Neural progenitor cell (in vitro differentiated cells): ENCODE results near the gene AGT.

ENCODE experiments used
- EZH2 ChIP-seq: fragments of 200-600 bp; sonication (generic); IDR thresholded peaks from 2 replicates; pipeline ENCODE4 v1.6.1; 2017; ENCODE audit warnings: antibody characterized with exemption, mild to moderate bottlenecking, moderate library complexity
- TF ChIP-seq, protein P1 (sequence below): fragments of 200-600 bp; sonication (generic); IDR thresholded peaks from 2 replicates; pipeline ENCODE4 v1.5.1; 2017; ENCODE audit warnings: antibody characterized with exemption, mild to moderate bottlenecking

DNA sequence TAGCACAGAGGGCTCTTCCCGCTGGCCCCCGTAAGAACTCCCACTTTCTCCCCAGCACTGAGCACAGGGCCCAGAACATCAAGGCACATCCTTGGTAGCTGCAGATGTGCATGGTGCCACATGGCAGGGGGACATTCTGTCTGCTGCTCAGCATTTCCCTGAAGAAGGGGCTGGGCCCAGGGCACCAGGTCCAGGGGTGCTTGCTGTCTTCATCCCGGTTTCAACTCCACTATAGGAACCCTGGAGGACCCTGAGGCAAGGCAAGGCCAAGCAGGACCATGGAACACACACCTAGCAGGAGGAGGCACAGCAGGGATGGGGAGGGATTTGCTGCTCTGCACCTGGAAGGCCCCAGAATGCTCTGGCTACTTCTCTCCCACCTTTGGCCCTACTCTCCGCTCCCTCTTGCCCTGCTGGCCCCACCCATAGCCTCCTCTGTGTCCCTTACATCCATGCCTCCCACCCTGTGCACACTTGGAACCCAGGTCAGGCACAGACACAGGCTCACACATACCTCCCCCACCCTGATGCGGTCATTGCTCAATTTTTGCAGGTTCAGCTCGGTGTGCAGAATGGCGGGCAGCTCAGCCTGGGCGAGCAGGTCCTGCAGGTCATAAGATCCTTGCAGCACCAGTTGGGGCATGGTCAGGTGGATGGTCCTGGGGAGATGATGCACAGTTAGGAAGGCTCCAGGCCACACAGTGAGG is 10.1 kb downstream of the AGT start:
- TF ChIP-seq EZH2, result no peak
- TF ChIP-seq, protein P1, sequence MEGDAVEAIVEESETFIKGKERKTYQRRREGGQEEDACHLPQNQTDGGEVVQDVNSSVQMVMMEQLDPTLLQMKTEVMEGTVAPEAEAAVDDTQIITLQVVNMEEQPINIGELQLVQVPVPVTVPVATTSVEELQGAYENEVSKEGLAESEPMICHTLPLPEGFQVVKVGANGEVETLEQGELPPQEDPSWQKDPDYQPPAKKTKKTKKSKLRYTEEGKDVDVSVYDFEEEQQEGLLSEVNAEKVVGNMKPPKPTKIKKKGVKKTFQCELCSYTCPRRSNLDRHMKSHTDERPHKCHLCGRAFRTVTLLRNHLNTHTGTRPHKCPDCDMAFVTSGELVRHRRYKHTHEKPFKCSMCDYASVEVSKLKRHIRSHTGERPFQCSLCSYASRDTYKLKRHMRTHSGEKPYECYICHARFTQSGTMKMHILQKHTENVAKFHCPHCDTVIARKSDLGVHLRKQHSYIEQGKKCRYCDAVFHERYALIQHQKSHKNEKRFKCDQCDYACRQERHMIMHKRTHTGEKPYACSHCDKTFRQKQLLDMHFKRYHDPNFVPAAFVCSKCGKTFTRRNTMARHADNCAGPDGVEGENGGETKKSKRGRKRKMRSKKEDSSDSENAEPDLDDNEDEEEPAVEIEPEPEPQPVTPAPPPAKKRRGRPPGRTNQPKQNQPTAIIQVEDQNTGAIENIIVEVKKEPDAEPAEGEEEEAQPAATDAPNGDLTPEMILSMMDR, result no peak
